ENCODE data around the gene YBX1.
"Not testable (repeated sequence)": the region's sequence is repeated elsewhere in the genome, so short reads cannot be mapped to it uniquely, and the experiment has no call there.

The YBX1 gene

DNA sequence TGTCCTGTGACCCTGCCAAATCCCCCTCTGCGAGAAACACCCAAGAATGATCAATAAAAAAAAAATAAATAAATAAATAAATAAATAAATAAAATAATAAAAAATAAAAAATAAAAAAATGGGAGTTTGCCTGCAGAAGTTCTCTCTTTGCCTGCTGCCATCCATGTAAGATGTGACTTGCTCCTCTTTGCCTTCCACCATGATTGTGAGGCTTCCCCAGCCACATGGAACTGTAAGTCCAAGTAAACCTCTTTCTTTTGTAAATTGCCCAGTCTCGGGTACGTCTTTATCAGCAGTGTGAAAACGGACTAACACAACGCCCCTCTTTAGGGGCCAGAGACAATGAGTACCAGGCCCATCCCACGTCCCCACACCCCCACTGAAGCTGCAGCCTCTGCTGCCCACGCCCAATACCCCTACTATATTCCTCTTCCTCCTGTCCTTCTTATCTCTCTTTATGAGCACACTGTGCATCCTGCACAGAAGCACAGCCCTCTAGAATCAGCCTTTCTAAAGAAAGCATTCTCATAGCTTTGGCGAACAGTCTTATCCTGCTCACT, 69.4 kb downstream of the YBX1 start:
- not testable (repeated sequence) for DNase-seq

DNA sequence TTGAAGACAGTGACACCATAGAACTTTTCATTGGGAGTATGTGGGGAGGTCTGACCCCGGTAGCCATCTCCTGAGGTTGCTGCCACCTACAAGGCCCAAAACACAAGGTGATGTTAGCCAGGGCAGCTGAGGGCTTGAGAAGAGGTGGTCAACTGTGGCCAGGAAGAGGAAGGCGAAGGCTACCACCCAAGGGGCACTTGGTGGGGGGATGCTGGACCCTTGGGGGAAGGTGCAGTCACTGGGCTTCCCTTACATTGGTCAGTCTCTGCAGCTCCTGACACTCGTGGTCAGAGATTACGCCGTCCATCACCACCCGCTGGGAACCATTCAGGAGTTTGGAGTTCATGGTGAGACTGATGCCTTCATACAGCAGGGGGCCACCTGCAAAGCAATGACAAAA, 70.1 kb downstream of the YBX1 start:
- no peak for DNase-seq

GRCh38 chr1:42753070-42753469, 70.9 kb downstream of the YBX1 start:
- peak; percentile 56 for DNase-seq
